ENCODE data around the gene HDGF.

HDGF gene

DNA sequence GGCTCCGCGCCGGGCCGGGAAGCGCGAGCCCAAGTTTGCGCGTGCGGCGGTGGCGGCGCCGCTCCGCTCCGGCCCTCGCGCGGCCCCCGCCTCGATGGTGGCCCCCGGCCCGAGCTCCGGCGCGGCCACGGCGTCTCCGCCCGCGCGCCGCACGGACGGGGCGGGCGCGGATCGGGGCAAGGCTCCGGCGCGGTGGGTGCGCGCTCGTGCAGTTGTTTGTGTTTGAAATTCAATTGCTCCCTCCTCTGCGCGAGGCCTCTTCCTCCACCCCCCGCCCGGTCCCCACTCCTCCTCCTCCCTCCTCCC lies at the start of gene HDGF:
Gene HDGF (minus strand): TSS at position 225 of the 306 bp plus-strand sequence. CDS start 246 bp downstream, outside the sequence.
- no peak for DNase-seq (ENCODE audit: low spot score)

- peak; percentile 60 for DNase-seq (ENCODE audit: low spot score)
These were observed 45.9 kb upstream of the HDGF start for GRCh38 chr1:156797212-156797871.

DNA sequence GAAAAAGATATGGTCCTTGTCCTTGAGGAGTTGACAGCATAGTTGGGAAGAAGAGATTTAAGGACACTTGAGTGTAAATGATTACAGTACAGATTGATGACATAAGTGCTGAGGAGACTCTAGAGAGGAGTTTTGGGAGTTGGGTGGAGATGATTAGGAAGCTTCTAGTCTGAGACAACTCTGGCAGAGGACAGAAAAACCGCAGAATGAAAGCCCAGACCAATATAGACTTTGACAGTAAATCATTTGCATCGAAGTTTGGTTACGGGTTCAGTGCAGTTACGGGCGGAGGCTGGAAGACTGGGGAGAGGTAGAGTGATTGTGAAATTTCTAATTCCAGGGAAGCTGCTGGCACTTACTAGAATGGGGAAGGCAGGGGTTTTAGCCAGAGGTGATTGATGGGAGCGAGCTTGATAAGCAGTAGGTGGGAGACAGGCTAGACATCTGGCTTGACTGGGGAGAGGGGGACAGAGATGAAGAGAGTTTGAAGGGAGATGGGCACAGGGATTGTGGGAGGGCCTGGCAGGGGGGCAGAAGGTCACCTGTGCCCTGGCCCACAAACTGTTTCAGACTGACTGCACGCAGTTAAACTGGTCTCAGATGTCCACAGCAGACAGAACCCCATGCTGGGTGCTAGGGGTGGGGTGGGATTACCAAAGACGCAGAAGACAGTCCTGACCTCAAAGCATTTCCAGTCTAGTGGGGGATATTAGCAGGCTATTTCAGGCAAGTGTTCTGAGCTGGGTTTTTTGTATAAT lies 45.0 kb upstream of the HDGF start:
- no peak for DNase-seq (ENCODE audit: low spot score)

DNA sequence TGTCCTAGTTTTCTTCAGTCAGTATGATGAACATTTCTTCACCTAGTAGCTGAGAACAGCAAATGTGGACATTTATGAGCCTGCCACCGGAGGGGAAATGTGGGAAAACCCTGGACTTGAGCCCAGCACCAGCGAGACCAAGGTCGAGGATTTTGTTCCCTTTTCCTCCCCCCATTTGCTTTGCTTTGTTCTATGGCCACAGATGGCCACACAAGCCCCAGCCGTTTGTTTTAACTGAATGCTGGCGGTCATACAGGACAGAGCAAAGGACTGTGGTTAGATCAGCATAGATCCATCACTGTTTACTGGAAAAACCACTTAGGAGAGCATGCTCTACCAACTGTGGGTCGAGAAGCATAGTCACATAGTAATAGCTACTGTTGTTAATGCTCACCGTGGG lies 44.3 kb upstream of the HDGF start:
- DNase-seq (ENCODE audit: low spot score), result no peak

DNA sequence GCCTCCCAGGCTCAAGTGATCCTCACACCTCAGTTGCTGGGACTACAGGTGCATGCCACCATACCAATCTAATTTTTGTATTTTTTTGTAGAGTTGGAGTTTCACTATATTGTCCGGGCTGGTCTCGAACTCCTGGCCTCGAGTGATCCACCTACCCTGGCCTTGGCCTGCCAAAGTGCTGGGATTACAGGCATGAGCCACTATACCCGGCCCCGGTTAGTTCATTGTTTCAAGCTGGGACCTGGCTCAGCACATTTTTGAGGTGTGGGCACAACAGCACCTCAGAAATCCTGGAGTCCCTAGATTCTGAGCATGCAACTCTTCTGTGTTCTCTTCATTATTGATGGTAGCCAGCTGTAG lies 43.9 kb upstream of the HDGF start:
- no peak for DNase-seq (ENCODE audit: low spot score)

DNA sequence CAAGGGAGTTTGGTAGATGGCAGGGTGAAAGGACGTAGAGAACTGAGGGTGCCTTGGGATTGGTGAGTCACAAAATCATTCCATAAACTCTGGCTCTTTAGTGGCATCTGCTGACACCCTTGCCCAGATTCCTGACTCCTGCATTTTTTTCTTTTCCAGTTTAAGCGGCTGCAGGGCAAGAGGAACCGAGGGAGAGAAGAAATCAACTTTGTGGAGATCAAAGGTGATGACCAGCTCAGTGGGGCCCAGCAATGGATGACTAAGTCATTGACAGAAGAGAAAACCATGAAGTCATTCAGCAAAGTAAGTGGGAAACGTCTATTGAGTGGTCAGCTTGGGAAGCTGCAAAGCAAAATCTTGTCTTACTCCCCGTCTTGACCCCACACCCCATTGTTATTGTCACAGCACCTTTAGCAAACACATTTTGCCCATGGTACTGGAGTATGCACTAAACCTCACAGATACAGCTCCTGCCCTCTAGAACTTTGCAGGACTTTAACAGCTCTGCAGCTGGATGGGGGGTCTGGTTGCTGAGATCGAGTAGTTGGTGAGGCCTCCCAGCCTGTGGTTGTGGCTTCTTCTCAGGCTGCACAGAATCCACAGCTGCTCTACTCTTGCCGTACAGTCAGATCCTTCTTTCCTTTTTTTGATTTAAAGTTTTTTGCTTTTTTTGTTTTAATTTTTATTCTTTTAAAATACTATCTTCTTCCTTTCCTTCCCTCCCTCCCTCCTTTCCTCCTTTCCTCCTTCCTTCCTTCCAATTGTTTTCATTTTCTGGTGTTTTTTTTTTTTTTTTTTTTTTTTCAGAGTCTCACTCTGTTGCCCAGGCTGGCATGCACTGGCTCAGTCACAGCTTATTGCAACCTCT lies 43.3 kb upstream of the HDGF start:
- DNase-seq (ENCODE audit: low spot score), result no peak

GRCh38 chr1:156789621-156790318 lies 38.3 kb upstream of the HDGF start:
- no peak for DNase-seq (ENCODE audit: low spot score)

- DNase-seq (ENCODE audit: low spot score), result no peak
These were observed 36.7 kb upstream of the HDGF start for GRCh38 chr1:156788136-156788535.

DNA sequence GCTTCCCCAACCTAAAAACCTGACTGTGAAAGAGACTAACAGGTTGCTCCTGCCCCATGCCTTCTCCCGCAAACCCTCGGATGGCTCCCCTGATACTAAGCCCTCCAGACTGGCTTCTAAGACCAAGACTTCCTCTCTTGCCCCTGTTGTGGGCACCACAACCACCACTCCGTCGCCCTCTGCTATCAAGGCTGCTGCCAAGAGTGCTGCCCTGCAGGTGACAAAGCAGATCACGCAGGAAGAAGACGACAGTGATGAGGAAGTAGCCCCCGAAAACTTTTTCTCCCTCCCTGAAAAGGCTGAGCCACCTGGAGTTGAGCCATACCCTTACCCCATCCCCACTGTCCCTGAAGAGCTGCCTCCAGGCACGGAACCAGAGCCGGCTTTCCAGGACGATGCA lies 35.2 kb upstream of the HDGF start:
- no peak for DNase-seq (ENCODE audit: low spot score)

DNA sequence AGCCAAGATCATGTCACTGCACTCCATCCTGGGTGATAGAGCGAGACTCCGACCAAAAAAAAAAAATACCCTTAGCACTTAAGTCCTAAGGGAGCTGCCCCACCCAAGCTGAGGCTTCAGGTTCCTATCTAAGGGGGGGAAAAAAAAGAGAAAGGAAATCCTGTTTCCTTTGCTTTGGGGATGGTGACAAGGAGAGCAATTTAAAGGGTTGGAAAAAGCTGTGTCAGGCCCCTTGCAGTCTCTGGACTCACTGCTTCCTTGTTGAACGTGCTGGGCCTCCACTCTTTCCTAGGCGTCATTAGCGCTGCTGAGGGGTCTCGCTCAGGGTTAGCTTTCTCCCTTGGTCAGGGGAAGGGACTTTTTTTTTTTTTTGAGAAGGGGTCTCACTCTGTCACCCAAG lies 34.0 kb upstream of the HDGF start:
- no peak for DNase-seq (ENCODE audit: low spot score)

DNA sequence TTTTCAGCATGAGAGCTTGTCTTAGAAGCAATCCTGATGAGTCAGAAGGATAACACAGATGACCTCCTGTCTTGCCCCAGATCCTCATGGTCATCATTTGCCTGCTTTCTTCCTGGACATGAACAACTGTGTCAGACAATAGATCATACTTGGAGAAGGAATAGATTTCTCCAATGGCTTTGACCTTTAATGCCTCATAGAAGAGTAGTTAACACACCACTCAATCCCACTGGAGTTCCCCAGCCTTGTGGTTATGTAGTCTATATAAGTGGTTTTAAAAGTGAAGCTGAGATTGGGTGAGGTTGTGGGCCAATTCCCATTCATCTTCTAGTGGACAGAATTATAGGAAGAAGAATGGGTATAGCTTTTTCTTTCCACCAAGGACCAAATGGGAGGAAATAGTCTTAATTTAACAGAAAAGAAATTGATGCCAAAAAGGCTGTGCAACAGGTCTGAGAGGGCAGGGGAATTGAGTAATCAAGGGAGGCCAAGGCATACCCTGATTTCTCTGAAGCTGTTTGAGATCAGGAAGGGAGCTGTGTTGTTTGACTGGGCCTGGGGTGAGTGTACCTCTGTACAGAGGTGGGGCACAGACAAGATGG lies 30.2 kb upstream of the HDGF start:
- no peak for DNase-seq (ENCODE audit: low spot score)

- no peak for DNase-seq (ENCODE audit: low spot score)
These were observed 26.1 kb upstream of the HDGF start for GRCh38 chr1:156777573-156777972.

DNA sequence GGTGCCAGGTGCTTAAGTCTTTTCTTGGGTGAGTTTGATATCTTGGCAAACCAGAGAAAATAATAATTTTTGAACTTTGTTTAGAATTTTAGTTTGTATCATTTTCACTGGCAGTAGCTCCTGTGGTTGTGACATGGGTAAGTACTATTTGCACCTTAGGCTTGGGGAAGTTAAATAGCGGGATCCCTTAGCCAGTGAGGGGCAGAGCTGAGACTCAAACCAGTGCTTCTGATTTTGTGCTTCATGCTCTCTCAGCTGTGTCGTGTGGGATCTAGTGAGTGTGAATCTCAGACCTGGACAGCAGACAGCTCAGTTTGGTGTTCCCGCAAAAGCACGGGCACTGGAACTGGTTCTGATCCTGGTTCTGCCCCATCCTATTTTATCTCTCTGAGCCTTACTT lies 25.5 kb upstream of the HDGF start:
- DNase-seq (ENCODE audit: low spot score), result no peak

GRCh38 chr1:156775799-156776198 lies 24.3 kb upstream of the HDGF start:
- no peak for DNase-seq (ENCODE audit: low spot score)

DNA sequence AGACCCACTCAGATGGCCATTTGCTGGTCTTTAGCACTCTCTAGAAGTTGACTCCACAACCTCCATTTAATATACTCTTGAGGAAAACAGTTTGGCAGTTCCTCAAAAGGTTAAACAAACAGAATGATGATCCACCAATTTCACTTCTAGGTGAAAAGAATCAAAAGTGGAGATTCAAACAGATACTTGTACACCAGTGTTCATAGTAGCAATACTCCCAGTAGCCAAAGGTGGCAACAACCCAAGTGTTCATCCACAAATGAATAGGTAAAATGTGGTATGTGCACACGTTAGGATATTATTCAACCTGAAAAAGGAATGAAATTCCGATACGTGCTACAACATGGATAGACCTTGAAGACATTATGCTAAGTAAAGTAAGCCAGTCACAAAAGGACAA lies 22.1 kb upstream of the HDGF start:
- DNase-seq (ENCODE audit: low spot score), result no peak

DNA sequence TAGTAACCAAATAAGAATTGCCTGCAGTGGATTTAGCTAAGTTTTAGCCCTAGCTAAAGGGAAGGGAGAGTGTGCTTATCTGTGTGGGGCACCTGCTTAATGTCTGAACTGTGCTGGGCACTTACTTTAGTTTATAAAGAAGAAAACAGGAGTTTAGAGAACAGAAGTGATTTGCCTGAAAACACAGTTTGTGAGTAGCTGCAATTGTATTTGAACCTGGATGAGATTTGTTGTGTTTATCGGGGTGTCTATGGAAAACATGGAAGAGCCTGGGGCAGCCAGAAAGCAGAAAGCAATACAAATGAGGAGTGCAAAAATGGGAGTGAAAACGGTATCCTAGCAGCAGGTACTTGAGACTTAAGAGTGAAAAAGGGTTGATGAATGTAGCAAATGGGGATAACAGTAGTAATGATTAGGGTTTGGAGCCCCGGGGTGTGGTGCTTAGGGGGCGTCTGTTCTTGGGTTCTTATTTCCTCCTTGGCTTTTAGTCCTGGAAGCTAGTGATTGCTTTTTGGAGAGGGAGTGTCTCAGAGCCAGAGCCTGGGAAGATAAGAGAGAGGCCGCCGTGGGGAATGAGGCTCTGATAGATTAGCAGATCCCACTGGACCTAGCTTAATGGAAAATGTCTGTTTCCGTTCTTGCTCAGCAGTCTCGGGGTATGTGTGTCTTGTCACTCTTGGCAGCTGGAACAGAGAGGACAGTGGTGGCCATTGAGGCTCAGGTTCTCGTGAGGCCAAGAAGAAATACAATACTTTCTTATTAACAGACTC lies 21.4 kb upstream of the HDGF start:
- no peak for DNase-seq (ENCODE audit: low spot score)

- DNase-seq (ENCODE audit: low spot score), result no peak
These were observed 20.7 kb upstream of the HDGF start for GRCh38 chr1:156772222-156772621.

DNA sequence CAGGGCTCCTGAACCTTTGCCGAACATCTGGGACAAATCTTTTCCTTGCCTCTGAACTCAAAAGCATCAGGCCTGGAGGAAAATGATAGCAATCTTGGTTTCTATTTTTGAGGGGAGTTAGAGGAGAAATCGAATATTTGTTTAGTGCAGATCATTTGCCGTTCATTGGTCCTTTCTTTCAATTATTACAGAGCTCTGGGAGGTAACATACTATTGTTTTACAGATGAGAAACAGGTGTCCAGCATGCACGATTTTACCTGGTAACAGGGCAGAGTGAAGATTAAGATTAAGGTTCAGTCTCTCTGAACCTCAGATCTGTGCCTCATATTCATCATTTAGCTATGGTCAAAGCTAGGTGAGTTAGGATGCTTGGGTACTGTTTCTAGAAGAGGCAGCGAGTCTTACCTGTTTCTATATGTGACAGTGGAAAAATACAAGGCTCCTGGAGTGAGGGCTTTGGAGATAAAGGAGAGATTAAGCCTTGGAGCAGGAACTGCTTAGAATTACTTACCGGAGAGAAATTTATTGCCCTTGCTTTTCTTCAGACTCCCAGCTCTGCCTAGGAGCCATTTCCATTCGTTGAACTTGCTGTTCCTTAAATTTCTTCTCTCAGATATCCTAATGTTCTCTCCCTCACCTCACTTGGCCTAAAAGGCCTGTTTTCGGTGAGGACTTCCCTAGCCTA lies 17.3 kb upstream of the HDGF start:
- no peak for DNase-seq (ENCODE audit: low spot score)

- no peak for DNase-seq (ENCODE audit: low spot score)
These were observed 16.6 kb upstream of the HDGF start for GRCh38 chr1:156767879-156768604.
